Brain microvascular endothelial cell (primary cell): ENCODE measurements around the gene FAM210A.

Experiments
- DNase-seq: peaks from one replicate; pipeline ENCODE4 v3.0.0-alpha.2; 2020
- H3K27ac ChIP-seq: fragments of 250-450 bp; sonication (Bioruptor Pico); 2 replicates; pipeline ENCODE4 v1.5.1; 2020; ENCODE audit warnings: mild to moderate bottlenecking, moderate library complexity
- H3K27me3 ChIP-seq: fragments of 250-450 bp; sonication (Bioruptor Pico); replicated peaks from 2 replicates; pipeline ENCODE4 v1.5.1; 2020; ENCODE audit warnings: mild to moderate bottlenecking
- H3K36me3 ChIP-seq: fragments of 250-450 bp; sonication (Bioruptor Pico); replicated peaks from 2 replicates; pipeline ENCODE4 v1.5.1; 2020; ENCODE audit warnings: mild to moderate bottlenecking
- H3K4me3 ChIP-seq: 2 replicates; pipeline ENCODE4 v1.5.1; 2011; ENCODE audit warnings: low read depth, mild to moderate bottlenecking, control low read depth, low read length, moderate library complexity
- in situ Hi-C: cut with HindIII; loops from 2 replicates; pipeline ENCODE4 v1.10.0; 2017; ENCODE audit warnings: low sequenced_read_pairs, low pct_ligation_motif_present
- TF ChIP-seq, protein P1 (sequence below): IDR thresholded peaks from 2 replicates; pipeline ENCODE4 v1.5.1; 2011; ENCODE audit warnings: low read depth, mild to moderate bottlenecking, moderate library complexity, low read length, control low read depth, inconsistent platforms; ENCODE audit errors: missing control alignments

The FAM210A gene

DNA sequence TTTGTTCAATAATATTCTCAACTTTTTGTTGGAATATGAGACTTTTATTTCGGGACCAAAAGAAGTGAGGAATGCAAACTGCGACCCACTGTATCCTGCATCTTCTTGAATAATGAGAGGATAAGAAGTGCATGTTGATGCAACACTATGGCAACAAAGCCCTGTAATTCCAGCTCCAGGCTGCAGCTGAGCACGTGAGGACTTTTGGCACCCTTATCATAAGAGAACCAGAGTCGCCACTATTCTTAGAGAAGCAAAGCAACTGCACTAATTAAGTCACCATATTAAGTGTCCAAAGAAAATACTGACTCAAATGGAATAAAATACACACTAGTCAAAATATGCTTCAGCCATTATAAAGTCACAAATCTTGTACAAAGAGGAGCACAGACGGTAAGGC is 65.8 kb downstream of the FAM210A start:
- no peak for DNase-seq
- H3K36me3 ChIP-seq = no peaks in the 10 kb centered on the region
- no peak overlapping the region for H3K27ac ChIP-seq
- no peak overlapping the region for H3K4me3 ChIP-seq
- in situ Hi-C loops = no loop called here
- H3K27me3 ChIP-seq = no peaks in the 10 kb centered on the region
- TF ChIP-seq, protein P1, sequence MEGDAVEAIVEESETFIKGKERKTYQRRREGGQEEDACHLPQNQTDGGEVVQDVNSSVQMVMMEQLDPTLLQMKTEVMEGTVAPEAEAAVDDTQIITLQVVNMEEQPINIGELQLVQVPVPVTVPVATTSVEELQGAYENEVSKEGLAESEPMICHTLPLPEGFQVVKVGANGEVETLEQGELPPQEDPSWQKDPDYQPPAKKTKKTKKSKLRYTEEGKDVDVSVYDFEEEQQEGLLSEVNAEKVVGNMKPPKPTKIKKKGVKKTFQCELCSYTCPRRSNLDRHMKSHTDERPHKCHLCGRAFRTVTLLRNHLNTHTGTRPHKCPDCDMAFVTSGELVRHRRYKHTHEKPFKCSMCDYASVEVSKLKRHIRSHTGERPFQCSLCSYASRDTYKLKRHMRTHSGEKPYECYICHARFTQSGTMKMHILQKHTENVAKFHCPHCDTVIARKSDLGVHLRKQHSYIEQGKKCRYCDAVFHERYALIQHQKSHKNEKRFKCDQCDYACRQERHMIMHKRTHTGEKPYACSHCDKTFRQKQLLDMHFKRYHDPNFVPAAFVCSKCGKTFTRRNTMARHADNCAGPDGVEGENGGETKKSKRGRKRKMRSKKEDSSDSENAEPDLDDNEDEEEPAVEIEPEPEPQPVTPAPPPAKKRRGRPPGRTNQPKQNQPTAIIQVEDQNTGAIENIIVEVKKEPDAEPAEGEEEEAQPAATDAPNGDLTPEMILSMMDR = no peak

DNA sequence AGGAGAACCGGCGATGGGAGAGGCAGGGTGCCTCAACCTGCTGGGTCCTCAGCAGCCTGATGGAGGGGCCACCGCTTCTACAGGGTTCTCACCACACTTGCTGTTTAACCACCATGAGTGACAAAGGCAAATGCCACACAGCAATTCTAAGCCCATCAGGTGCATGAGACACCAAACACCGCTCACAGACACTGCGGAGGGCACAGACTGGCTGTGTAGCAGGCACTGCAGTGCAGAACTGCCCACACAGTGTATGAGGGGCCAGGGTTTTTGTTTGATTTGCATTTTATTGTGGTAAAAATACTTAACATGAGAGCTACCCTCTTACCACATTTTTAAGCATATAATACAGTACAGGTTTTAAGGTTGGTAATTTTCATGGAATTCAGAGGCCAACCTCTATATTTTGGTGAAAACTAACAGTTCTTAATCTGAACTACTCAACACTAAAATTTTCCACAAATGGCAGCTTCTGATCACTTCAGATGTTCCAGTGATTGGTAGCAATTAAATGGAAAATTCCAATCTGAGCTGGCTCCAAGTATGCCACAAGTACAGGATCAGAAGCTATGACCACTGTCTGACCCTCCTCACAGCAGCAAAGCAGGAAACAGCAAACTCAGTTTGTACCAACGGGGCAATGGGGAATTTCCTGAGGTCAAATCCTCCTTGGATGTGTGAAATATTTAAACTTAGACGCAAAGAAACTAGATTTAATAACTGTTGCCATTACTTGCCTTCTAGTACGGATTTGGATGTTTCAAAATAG is 67.7 kb downstream of the FAM210A start:
- in situ Hi-C loops = no loop called here
- H3K36me3 ChIP-seq = no peaks in the 10 kb centered on the region
- no peak overlapping the region for H3K4me3 ChIP-seq
- TF ChIP-seq, protein P1 = no peak
- DNase-seq = no peak
- H3K27me3 ChIP-seq = no peaks in the 10 kb centered on the region
- H3K27ac ChIP-seq = no peak overlapping the region

DNA sequence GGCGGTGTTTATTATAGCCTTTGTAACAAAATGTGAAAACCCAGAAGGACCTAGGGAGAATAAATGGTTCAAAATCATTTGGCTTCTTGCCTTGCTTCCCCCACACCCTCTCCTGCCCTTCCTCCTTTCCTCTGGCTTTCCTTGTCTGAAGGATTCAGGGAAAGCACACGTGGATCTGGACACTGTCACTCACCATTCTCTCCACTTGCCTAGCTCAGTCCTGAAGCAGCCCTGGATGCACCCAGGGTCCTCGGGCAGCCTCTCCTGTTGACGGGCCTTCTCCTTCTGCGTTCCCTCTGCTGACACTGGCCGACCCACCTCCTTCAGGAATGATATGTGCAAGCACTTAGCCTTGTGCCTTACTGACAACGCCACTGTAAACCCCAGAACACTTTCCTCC is 68.4 kb downstream of the FAM210A start:
- H3K4me3 ChIP-seq = no peak overlapping the region
- in situ Hi-C loops = no loop called here
- DNase-seq = no peak
- TF ChIP-seq, protein P1 = no peak
- no peak overlapping the region for H3K27ac ChIP-seq
- H3K36me3 ChIP-seq = no peaks in the 10 kb centered on the region
- H3K27me3 ChIP-seq = no peaks in the 10 kb centered on the region

DNA sequence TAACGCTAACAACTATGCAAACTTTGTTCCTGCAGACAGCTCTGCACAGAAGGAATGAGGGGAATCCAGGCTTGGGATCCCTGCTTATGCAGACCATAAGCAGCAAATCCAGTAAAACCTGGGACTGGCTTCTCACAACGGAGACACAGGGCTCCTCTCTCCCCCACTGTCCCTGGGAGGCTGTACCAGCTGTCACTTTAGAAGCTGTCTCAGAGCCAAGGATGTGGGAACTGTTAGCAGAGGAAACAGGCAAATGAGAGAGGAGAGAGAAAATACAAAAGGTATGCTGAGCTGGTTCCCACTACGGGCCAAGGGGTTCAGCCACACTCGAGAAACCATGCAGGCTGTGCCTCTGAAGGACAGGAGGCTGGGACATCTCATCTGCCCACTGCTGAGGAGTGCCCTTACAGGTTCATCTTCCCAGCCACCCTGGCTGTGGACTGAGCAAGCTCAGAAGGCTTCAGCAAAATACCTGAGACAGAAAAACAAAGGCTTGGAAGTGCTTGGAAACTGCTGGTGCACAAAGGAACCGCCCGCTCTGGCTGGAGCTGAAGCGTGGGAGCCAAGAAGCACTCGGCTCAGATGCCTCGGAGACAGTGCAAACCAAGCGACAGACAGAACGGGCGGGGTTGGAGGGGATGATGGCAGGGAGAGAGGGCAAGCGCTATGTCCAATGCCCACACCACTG is 72.5 kb downstream of the FAM210A start:
- Histone ChIP-seq H3K4me3 (no peak overlapping the region), H3K36me3 (no peaks in the 10 kb centered on the region), H3K27ac (no peak overlapping the region), H3K27me3 (no peaks in the 10 kb centered on the region)
- TF ChIP-seq, protein P1 = no peak
- no peak for DNase-seq
- in situ Hi-C loops = no loop called here

DNA sequence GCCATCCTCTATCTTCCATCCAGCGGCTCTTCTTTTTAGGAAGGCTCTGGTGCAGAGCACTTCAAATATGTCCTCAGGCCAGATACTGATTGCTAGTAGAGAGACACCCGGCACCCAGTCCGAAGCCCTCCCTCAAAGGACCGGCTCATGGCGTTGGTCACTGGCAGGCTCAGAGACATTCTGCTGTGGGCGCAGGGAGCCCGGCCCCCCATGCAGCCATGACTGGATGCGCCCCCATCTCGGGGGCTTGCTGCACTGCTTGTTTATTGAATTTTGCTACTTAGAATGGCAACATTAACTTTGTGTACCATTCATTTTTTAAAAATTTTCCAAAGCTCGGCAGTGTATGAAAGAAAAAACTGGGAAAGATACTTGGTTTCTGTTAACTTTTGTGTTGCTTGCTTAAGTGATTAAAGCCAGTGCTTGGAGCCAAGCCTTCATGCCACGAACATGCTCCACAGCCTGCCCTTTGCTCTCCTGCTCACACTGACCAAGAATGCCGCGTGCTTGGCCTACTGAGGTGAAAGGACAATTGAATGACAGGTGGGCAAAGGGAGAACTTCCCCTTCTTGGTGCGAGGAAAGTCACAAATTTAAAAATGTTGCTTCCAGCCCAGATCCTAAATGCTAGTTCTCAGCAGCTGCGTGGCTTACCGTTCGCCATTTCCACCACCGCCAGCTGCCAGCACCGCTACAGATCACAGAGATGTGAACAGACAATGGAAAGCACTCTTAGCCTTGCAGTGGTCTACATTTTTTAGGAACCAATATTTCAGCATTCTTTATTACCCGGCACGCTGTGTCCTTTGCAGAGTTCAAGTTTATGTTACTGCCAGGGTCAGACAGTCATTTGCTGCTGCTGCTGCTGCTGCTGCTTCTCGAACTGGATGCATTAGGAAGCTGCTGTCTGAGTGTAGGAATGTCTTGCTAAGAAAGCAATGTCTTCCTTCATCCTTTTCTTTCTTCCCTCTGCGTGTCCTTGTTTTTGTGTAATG is 76.7 kb downstream of the FAM210A start:
- no peak for DNase-seq
- Histone ChIP-seq H3K27me3 (no peaks in the 10 kb centered on the region), H3K4me3 (no peak overlapping the region), H3K27ac (no peak overlapping the region), H3K36me3 (no peaks in the 10 kb centered on the region)
- in situ Hi-C loops = no loop called here
- TF ChIP-seq, protein P1 = no peak
